CD4-positive, alpha-beta T cell treated with Interleukin-17A for 4 hours (primary cell): ENCODE data around the gene EXOC4.
"Not testable (repeated sequence)": the region's sequence is repeated elsewhere in the genome, so short reads cannot be mapped to it uniquely, and the experiment has no call there.

Experiments
- DNase-seq: peaks from one replicate; pipeline ENCODE4 v3.0.0-alpha.2; 2020; ENCODE audit warnings: mixed read lengths

Gene EXOC4

DNA sequence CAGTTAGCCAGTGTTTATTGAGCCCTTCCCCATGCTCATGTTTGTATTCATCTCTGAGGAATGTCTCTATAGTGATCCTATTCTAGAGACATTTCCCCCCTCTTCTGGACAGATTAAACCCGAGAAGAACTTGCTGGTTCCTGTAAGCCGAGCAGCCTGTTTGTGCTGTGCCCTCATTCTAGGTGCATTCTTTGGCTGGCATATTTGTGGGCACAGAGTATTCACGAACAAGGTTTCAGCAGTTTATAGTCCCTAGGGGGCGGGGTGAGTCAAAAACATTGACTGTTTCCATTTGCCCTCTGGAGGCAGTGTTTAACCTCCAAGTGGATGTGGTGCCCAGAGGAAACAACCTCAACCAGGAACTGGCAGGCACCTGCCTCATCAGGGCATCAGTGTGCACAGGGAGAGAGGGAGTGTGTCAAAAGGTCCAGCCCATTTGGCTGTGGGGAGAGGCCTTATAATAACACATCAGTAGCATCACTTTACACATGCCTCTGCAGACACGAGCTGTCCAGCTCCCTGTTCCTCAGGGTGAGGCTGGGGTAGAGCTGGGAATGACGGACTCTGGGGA, 600.9 kb downstream of the EXOC4 start:
- DNase-seq = no peak

DNA sequence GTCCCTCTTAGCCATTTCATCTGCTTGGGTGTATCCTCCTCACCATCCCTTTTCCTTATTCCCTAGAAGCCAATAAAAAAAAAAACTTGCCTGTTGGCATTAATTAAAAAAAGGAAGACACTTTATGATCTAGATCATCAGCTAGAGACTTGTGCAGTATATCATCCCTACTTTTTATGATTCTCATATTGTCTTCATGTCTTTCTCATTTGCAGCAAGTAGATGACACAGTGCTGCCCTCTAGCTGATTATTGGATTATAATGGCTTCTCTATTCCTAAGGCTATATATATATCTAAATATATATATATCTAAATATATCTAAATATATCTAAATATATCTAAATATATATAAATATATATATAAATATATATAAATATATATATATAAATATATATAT, 601.9 kb downstream of the EXOC4 start:
- DNase-seq = no peak

DNA sequence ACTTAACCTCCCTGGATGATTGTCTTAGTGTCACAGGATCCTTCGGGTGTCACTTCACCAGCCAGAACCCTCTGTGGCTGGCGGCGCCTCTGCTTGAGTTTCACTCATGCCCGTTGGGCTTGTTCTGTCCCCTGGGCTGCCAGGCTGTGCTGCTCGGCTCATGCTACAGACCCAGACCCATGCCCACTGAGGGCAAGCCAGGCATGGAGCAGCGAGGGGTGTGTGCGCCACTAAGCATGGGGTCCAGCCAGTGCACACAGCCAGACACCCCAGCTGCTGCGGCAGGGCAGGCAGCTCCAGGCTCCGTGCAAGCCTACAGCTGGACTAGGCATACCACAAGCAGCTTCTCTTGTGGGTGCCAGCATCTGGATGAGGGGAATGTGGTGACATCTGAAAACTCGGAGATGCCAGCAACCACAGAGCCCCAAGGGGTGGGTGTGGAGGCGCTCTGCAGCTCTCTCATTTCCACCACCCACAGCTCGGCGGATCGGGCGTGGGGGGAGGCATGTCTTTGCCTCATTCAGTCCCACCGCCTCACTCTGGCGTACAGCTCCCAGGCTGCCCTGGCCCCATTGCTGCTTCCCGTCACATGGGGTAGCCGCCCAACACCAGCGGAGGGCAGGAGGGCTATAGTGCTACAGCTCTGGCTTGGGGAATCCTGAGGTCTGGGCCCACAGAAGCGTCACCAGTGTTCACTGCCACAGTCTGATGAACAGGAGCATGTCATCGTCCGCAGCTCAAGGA, 604.7 kb downstream of the EXOC4 start:
- no peak for DNase-seq

DNA sequence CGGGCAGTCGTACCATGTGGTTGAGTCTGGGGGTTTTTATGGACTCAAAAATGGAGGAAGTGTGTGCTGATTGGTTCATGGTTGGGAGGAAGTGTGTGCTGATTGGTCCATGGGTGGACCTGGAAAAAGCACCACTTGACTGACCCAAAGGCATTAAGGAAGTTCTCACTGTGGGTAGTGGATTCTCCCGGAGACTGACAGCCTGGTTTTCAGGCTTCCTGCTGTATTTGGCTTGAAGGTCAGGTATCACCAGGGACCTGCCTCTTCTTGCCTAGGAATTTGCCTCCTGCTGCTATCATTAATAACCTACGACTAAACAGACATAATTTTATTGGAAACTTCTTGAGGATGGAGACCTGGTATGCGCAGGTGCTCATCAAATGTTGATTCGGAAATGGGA, 605.4 kb downstream of the EXOC4 start:
- no peak for DNase-seq

DNA sequence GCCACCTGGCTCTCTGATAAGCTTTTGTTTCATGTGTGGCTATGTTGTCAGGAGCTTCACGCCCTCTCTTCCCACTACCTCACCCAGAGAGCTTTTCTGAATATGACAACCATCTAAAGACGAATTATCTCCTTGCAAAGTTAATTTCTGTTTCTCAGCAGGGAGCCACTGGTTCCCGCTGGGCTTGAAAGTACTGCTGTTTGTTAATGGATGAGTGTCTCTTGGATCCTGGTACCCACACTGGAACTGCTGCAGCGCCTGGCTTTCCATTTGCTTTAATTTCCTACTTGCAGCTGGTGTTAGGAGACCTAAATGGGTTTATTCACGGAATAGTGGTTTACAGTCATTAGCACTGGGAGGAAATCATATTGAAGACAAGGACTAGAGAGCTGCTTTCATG, 606.4 kb downstream of the EXOC4 start:
- DNase-seq = no peak

DNA sequence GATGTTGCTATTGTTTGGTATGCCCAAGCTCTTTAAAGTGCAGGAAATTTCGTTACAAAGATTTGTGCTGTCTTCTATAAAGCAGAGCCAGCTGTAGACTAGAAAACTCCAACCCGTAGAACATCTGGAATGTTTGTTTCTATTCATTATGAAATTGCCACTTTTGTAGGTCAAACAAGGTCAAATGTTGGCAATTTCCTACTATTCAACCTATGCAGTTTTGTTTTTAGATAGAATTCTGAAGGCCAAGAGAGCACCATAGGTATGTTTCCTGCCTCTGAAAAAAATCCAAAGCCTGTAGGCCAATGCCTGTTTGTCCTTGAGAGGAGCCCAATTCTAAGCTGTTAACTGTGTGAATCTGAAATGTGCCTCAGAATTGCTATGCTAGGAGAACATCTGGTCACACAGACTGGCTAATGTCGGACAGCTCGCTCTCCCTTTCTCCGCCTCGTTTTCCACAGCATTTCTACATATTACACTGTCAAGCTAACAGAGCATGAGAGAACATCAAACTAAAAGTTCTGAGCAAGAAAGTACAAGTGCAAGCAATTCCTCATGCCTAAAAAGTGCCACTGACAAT, 607.1 kb downstream of the EXOC4 start:
- no peak for DNase-seq

DNA sequence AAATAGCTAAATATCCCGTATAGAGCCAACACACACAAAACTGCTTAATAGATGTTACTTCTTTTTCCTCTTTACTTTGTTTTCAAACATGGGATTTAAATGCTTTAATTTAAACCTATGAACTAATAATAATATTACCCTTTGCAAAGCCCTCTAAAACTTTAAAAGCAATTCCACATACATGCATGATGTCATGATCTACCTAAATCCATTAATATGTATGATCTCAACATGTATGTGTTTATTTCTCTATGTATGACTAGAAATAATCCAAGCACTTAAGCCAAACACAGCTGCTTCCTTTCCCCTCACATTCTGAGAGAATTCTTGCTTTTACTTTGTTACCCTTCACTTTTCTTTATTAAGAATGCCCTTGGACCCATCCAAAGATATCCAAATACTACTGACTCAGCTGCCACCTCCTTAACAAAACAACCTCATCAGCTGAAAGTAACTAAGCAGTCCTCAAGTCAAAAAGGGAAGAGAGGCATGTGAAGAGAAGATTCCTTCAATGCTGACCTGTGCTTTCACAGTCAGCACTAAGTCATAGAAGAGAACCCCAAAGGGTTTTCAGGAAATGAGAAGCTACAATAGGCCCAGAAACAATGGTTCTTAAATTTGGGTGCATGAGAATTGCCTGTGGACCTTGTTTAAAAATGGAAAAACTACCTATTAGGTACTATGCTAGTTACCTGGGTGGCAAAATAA, 607.9 kb downstream of the EXOC4 start:
- no peak for DNase-seq

DNA sequence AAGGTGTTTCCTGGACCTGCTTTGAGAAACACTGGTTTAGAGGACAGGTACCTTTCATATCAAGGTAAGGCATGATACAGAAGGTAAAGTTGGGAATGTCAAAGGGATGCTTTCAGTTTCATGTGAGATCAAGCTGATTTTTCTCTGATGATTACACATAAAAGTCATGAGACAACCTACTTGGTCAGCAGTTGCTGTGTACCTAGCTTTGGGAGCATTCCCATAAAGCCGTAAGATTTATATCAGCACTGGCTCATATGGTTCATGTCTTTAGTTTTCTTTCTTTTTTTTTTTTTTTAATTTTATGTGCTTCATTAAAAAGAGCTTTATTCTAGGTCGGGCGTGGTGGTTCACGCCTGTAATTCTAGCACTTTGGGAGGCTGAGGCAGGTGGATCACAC, 609.0 kb downstream of the EXOC4 start:
- DNase-seq = no peak

DNA sequence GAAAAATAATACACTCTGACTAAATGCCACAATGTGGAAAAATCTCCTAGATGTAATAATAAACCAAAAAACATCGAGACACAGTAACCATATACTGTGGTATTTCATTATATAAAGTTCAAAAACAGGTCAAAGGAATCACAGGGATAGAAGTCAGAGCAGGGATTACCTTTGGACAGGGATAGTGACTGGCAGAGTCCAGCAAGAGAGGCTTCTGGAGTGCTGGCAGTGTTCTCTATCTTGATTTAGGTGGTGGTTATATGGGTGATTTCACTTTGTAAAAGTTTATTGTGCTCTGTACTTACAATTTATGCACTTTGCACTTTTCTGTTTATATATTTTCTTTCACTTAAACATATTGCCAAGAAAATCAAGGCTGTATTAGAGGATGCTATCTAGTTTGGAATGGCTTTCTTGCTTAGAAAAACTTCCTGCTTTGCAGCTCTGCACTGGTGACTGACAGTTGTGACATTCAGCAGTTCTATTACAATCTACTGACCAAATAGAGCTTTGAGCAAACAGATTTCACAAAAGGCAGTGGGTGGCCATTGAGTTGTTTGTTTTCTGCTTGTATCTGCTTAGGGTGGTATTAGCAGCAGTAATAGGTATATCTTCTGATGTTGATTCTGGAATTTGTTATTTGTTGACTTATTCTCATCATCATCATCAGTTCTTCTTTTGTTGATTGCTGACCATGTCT, 610.6 kb downstream of the EXOC4 start:
- DNase-seq = no peak

DNA sequence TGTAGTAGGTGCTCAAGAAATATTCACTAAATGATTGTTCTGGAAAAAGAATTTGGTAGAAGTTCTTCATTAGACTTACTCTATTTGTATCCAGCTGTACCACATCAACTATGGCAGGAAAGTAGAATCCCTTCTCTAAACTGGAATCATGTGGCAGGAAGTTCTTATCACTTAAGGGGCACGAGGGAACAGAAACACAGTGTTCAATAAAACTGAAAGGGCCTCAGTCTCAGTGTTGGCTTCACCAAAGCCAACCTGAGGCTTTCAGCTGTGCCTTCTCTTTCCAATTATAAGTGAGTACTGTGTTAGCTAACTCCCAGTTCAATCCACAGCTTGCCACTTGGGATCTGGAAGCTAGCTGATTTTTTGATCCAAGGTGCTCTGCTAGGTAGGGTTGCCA, 616.7 kb downstream of the EXOC4 start:
- no peak for DNase-seq

DNA sequence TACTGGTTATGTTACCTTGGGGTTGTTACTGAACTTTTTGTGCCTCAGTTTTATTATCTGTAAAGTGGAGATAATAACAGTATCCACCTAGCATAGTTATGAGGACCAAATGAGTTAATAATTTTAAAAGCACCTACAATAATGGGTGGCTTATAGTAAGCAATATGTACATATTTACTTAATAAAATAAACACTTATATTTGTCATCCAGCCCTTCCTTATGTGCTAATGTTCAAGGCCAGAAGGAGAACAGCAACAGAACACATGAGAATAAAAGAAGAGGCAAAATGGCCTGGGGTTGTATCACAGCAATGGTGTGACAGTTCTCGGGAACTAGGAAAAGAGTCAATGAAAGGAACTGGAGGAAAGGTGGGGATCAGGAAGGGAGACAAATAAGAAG, 618.9 kb downstream of the EXOC4 start:
- no peak for DNase-seq

DNA sequence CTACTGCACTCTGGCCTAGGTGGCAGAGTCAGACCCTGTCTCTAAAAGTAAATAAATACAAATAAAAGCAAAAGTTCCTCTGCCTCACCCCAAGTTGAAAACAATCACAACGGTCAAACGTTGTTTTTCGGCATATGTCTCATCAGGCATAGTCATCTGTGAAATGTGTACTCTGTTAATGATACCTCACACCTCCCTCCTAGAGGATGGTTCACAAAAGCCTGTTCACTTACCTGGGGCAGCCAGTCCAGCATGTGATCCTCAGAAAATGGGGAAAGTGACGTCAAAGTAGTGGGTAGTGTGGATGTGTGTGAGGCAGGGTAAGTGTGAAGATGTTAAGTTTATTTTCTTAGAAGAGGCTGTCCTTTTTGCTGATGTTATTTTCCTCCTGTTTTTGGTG, 620.3 kb downstream of the EXOC4 start:
- no peak for DNase-seq

DNA sequence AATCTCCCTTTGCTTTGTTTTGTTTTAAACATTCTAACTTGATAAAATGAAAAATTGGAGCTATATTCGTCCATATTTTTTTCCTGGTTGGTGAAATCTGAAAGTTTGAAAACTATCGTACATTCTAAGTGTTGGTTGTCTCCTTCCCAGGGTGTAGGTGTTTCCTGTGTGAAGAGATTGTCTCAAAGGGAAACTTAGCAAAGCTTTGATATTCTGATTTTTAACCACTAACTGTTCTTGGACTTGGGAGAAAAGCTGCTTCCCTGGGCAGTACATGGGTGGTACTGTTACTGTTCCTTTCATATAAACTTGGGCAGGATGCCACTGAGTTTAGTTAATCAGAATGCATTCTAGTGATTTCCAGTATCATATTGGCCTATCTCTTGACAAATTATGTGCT, 620.8 kb downstream of the EXOC4 start:
- DNase-seq = no peak

DNA sequence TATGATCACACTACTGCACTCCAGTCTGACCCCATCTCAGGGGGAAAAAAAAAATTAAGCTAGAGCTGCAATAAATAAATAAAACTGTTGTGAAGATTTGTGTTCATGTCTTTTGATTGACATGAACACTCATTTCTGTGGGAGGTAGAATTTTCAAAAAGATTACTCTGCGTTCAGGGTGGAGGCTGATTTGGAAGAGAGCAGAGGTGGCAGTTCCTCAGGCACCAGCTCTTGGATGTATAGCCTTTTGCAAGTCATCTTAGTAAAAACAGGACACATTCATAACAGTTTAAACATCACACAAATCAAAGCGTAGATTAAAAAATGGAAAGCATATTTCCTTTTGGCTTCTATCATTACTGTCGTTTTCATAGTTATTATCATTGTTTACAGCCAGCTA, 630.7 kb downstream of the EXOC4 start:
- DNase-seq = no peak

DNA sequence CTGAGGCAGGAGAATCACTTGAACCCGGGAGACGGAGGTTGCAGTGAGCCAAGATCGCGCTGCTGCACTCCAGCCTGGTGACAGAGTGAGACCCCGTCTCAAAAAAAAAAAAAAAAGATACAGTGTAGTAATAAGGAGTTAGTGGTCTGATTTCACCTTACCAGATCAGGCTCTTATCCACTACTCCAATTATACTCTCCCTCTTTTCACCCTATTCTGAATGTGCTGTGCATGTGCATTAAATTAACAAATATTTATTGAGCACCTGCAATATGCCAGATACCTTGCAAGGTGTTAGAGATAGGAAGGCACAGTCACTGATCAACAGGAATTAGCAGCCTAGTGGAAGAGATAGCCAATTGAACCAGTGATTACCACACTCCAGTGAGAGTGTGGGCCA, 632.3 kb downstream of the EXOC4 start:
- DNase-seq = no peak

DNA sequence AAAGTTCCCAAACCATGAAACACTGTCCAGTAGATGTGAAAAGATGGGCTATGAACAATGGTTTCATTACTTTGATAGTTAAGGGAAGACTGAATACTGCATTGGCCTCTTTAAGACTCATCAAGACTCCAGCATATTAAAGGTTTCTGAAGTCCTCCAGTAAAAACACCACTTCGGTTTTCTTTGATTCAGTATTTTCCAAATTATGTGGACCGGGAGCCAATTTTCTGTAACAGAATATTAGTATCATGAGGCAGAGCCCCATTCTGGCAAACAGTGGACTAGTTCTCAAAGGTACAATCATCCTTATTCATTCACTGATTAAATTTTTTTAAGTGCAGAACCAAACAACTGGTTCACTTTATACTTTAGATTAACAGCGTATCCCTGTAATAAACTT, 633.2 kb downstream of the EXOC4 start:
- no peak for DNase-seq

DNA sequence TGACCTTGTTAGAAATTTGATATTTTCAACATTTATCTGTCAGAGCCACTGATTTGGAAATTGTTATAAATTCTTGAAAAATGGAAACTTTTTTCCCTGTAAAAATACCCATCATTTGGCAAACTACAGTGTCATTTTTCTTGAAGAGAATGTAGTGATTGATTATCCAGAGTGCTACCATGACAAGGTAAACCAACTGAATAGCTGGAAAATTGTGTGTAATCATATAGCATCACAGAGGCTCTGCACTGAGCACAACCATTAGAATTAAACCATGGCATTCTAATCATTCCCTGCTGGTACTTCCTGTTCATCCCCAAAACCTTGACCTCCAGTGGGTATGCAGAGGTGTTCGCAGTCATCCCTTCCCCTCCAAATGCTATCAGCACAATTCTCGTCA, 633.9 kb downstream of the EXOC4 start:
- no peak for DNase-seq

DNA sequence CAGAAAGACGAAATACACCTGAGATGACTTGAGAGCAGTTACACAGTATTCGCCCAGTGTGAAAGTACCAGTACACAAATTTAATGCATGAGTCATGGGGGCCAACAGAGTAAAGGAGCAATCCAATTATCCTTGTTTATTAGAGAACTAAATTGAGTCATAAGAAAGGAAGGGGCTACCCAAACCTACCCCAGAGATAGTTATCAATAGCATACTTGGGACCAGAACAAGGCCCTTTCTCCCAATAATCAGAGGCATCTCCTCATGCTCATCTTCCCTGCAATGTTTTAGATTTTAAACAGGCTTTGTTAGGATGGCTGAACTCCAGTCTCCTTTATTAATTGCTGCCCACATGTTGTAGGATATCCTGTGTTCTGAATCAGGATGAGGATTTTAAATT, 634.6 kb downstream of the EXOC4 start:
- no peak for DNase-seq

DNA sequence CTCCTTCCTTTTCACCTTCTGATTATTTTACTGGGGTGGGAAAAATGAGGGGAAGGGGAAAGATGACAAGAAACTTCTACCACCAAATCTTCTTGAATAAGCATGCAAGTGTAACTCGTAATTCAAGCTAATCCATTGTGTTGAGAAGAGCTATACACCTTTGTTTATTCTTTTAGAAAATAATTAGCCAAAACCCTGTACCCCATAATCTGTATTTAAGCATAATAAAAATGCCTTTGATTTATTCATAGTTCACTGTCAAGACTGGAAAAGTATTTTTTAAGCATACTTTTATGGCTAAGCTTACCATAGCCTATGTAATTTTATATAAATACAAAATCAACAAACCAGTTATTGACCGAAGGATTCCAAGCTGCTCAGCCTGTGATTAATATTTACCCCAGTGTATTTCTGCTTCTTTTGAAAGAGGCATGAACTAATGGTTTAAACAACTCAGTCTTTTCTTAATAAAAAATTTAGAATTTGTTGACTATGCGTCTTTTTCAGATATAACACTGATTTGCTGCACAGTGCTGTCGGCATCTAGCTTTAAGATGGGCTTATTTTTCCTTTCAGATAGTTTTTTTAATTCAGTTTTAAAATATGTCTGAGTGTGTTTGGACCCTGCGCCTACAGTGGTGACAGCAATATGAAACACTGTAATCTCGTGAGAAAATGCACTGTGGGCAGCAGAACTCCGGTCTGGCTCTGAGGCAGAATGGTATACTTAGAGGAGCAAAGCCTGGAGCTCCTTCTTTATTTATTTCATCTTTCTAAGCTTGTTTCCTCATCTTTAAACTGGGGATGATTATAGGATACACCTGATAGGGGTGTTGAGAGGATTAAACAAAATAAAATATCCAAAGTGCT, 635.4 kb downstream of the EXOC4 start:
- no peak for DNase-seq

DNA sequence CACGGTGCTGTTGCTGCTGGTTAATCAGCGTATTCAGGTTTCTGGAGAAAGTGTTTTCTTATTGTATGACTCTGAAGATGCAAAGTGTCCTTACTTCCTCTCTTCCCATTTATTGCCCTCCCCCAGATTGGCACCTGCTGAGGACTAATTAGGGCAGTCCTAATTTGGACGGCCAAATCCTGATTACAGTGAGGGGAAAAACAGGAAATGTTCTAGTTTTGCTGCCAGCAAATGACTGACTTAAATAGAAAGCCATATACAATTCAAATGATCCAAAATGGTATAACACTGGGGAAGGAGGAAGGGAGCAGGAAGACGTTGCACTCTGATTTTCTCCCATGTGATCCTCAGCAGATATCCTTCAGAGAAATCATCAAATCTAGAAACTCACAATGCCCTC, 651.9 kb downstream of the EXOC4 start:
- DNase-seq = no peak

DNA sequence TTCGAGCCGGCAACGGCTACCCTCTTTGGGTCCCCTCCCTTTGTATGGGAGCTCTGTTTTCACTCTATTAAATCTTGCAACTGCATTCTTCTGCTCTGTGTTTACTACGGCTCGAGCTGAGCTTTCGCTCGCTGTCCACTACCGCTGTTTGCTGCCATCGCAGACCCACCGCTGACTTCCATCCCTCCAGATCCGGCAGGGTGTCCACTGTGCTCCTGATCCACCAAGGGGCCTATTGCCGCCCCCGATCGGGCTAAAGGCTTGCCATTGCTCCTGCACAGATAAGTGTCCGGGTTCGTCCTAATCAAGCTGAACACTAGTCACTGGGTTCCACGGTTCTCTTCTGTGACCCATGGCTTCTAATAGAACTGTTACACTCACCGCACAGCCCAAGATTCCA, 653.7 kb downstream of the EXOC4 start:
- not testable (repeated sequence) for DNase-seq

DNA sequence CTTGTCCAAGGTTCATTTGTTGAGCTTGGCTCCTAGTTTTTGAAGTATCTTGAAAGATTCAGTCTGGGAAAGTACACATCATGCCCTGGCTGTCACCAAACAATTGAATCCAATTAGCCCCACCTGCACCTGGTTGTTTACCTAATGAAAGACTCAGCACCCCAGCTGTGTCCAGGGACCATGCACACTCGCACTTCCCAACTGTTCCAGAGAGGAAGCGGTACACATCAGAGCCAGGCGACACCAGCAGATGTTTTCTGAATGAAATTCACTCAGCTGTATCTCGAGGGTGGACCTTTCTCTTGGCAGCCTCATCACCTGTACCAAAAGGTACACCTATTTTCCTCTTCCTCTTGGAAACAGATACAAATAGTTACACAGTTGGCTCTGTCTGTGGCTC, 657.9 kb downstream of the EXOC4 start:
- DNase-seq = no peak
